ENCODE measurements around the gene CCDC182.
A peak's percentile ranks its signal among the peaks of the same experiment; 100 is the strongest.

Gene CCDC182

DNA sequence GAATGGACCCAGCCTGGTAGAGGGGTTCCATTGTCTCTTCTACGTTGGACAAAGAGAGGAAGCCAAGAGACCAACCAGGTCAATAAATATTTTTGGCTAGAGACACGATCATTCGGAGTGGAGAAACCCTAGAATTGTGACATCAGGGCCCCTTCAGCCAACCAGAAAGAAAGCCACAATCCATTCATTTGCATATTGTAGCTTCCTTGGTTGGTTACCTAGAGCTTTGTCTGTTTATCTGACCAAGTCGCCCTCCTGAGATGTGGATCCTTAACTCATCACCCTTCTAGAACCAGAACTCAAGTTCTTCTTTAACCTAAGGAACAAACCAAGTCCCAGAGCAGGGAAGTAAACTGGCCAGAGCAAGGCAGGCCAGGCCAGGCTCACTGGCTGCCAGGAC is at the start of gene CCDC182:
CCDC182 (minus strand) TSS at position 58 of the 400 bp plus-strand sequence; CDS start at position 31, 27 bp downstream.
- no peak for DNase-seq (ENCODE audit: insufficient read length, low spot score)

GRCh38 chr17:57794841-57795240 is 49.7 kb upstream of the CCDC182 start:
- DNase-seq (ENCODE audit: insufficient read length, low spot score) (no peak), FAIRE-seq (no peak)

More for the DNA sequence above, at the start of gene CCDC182:
- FAIRE-seq, result no peak

DNA sequence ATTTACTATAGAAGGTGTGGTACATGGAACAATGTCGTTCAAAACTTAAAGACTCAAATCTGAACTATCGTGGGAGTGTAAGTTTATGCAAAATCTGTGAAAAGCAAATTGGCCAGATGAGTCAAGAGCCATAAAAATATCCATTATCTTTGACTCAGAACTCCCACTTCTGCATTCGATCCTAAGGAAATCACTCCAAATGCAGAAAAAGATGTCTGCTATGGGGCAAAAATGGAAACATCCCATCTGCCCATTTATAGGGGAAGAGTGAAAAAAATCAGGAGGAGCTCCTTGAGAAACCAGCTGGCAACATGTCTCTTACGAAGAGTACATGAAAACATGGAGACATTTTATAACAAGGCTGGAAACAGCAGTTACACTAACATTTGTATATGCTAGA is 43.6 kb upstream of the CCDC182 start:
- FAIRE-seq (no peak), DNase-seq (ENCODE audit: insufficient read length, low spot score) (no peak)

DNA sequence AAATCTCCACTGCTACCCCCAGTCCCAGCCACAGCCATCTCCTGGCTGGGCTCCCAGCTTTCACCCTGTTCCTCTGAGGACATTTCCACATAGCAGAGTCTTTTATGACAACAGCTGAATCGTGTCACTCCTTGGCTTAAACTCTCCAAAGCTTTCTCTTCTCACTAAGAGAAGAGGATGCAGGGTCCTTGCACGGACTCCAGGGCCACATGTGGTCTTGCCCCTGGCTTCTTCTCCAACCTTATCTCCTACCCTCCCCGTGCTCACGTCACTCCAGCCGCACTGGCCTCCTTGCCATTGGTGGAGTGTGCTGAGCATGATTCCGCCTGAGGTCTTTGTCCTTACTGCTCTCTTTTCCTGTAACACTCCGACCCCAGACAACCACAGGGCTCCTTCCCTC is 39.9 kb upstream of the CCDC182 start:
- FAIRE-seq (no peak), DNase-seq (ENCODE audit: insufficient read length, low spot score) (no peak)

- FAIRE-seq (peak; percentile 69), DNase-seq (ENCODE audit: insufficient read length, low spot score) (no peak)
These were observed 39.3 kb upstream of the CCDC182 start for GRCh38 chr17:57784226-57784895.

DNA sequence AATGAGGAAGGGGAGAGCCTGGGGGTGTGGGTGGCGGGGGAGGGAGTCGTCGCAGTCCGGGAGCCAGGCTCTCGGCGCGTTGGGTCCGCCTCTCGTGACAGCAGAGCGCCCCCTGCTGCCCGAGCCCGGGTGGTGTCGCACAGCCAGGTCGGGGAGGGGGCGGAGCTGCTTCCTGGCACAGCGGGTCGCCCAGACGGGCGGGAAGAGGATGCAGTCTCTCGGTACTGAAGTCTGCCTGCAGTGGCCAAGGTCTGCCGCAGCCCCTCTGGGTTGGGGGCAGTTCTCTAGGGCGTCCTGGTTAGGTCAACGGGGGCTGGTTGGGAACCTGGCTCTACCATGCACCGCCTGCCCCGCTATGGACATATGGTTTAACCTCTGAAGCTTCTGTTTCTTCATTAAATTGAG is 38.2 kb upstream of the CCDC182 start:
- DNase-seq (ENCODE audit: insufficient read length, low spot score), result peak; percentile 85
- peak; percentile 91 for FAIRE-seq

DNA sequence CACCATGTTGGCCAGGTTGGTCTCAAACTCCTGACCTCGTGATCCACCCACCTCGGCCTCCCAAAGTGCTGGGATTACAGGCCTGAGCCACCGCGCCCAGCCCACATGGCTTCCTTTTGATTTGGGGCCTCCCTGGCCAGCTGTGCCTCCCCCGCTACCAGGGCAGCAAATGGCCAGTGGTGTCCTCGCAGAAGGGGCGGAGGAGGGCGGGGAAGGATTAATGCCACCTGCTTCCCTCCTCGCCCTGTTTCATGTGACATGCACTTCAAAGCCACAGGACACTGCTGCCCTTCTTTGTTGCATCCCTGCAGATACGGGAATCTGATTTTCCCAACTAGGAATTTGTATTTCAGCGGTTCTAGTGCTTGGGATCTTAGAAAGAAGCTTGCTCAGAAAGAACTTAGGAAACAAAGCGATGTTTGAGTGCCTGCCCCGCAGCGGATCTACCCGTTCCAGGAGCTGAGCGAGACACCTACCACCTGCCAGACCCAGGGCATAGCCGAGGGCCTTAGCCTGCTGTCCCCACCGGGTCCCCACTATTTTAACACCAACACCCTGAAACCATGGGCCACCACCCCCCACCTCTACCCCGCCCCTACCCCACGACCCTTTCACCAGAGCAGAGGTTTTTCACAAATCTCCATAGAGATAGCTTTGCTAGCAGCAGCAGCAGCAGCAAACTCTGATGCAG is 37.7 kb upstream of the CCDC182 start:
- FAIRE-seq (no peak), DNase-seq (ENCODE audit: insufficient read length, low spot score) (no peak)

DNA sequence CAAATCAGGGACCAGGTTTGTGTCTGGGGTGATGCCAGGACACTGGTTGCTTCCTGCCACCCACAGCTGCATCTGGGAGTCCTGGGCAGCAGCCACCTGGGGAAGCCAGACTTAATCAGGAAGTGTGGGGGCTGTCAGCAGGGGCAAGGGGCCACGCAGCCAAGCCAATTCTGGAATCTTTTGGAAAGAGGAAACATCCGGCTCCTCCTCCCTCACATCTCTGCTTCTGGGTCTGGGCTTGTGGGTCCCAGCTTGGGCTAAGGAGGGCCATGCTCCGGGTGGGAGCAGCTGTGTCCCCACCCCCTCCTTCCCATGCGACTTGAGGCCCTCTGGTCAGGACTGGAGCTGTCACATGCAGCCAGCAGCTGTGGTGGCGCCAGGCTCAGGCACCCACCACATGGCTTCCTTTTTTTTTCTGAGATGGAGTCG is 37.0 kb upstream of the CCDC182 start:
- DNase-seq (ENCODE audit: insufficient read length, low spot score) (no peak), FAIRE-seq (peak; percentile 9)

- FAIRE-seq, result peak; percentile 60
- no peak for DNase-seq (ENCODE audit: insufficient read length, low spot score)
These were observed 36.4 kb upstream of the CCDC182 start for GRCh38 chr17:57781386-57782061.

- FAIRE-seq, result no peak
- DNase-seq (ENCODE audit: insufficient read length, low spot score), result no peak
These were observed 34.6 kb upstream of the CCDC182 start for GRCh38 chr17:57779706-57780105.

DNA sequence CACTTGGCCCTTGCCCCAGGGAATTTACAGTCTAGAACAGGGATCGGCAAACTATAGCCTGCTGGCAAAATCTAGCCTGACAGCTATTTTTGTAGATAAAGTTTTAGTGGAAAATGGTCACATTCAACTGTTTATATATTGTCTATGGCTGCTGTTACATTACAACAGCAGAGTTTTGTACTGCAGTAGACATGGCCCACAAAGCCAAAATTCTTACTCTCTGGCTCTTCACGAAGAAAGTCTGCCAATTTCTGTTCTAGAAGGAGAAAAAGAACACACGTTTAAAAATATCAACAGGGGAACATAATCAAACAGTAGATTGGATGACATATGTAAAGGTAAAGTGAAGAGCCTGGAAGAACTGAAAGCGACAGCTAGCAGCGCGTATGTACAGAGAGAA is 33.2 kb upstream of the CCDC182 start:
- no peak for DNase-seq (ENCODE audit: insufficient read length, low spot score)
- FAIRE-seq, result no peak

GRCh38 chr17:57776366-57776765 is 31.3 kb upstream of the CCDC182 start:
- peak; percentile 55 for FAIRE-seq
- no peak for DNase-seq (ENCODE audit: insufficient read length, low spot score)

DNA sequence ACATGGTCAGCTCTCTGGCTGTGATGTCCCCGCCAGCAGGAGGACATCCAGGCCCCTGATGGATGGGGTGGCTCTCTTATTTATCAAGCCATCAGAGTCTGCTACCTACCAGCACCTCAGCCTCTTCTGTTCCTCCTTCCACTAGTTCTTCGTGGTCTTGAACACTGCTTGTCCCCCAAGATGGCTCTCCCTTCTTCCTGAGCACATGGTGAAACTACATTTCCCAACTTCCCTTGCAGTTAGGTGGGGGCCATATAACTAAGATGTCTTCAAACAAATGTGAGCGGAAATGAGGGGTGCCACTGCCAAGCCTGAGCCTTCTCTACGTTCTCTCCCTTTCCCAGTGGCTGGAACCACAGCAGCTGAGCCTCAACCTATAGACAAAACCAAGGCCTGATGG is 29.8 kb upstream of the CCDC182 start:
- DNase-seq (ENCODE audit: insufficient read length, low spot score) (no peak), FAIRE-seq (no peak)

DNA sequence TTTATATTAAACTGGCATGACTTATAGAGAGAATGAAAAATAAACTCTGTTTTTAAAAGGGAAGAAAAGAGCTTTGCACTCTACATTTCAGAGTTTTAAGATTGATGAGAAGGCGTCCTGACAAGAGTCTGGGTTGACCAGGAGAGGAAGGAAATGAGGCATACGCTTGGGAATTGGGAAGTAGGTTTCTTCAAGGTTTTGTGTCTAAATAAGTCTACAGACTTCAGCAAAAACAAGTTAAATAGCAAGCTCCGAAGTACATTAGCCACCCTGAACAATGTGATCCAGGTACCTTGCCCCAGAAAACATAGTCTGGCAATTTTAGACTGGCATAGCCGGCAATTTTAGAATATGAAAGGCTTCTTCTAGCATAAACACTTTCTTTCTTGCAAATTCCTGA is 28.5 kb upstream of the CCDC182 start:
- DNase-seq (ENCODE audit: insufficient read length, low spot score) (no peak), FAIRE-seq (no peak)

DNA sequence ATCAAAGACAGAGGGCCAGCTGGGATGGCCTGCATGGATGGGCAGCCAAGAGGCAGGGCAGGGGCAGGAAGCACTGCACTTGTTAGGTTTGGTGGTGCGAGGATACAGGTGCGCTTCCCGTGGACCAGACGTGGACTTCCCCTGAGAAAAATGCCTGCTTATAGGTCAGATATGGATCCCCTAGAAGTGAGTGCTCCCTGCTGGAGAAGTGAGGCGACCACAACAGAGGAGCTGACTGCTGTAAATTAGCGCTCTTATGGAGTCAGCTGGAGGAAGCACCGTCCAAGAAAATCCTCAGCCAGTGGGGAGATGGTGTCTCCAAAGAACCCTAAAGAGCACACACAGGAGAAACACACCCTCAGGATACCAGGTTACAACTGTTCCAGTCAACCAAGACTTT is 27.7 kb upstream of the CCDC182 start:
- DNase-seq (ENCODE audit: insufficient read length, low spot score) (no peak), FAIRE-seq (peak; percentile 59)

GRCh38 chr17:57767561-57767960 is 22.5 kb upstream of the CCDC182 start:
- DNase-seq (ENCODE audit: insufficient read length, low spot score), result no peak
- no peak for FAIRE-seq

DNA sequence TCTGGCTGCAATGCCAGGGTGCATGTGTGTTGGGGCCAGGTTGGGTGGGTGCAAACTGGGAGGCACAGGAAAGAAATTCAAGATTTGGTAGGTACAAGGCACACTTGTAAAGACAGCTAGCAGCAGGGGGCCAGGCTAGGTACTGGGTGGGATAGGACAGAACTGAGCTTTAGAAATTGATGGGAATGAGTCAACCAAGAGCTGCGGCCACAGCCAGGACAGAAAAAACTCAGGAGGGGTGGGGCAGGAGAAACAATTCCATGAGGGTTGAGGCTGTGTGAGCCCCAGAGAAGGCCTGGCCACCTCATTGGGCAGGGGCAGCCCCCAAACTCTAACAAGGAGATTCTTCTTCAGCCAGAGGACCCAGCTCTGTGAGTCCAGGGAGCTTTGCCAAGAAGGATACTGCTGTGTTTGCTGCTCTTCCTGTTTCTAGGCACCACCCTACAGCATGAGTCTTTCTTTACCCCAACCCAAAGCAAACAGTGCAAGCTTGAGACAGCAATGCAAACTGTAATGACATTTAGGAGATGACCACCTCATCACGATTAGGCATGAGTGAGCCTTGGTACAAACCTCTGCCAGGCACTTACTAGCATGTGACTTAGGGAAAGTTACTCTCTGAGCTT is 21.3 kb upstream of the CCDC182 start:
- peak; percentile 83 for FAIRE-seq
- DNase-seq (ENCODE audit: insufficient read length, low spot score), result no peak

- DNase-seq (ENCODE audit: insufficient read length, low spot score), result no peak
- FAIRE-seq, result no peak
These were observed 17.6 kb upstream of the CCDC182 start for GRCh38 chr17:57762452-57763395.

DNA sequence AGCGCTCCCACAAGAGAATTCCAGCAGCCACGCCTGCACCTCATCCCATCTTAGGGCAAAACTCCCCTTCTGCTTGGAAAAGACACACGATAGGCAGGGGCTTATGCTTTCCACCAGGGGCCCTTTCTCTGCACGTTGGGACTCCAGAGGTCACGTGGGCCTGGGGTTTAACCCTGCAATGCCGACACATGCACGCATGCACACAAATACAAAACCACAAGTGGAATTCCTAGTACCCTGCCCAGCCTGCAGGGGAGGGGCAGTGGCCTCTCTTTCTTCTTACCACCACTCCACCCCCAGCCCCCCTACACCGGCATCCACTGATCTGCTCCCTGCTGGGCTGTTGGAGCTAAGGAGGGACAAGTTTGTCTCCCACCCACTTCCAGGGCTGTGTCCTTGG is 16.8 kb upstream of the CCDC182 start:
- DNase-seq (ENCODE audit: insufficient read length, low spot score) (no peak), FAIRE-seq (peak; percentile 51)

- FAIRE-seq (no peak), DNase-seq (ENCODE audit: insufficient read length, low spot score) (no peak)
These were observed 14.9 kb upstream of the CCDC182 start for GRCh38 chr17:57760046-57760445.
